Panc1 (cell line): ENCODE results near the gene ABCF2. TPM values are rescaled to one million over a fixed set of nuclear protein-coding genes. Genes with fewer than 3 reads are reported as not detected.

Experiments used
- ATAC-seq: fragments of 200-7000 bp; cut with Tn5 transposase; 2 replicates; pipeline ENCODE4 v1.9.1; 2020; ENCODE audit warnings: mild to moderate bottlenecking, moderate library complexity
- BruUV-seq: library from RNA; stranded (reverse); fragments of 400-500 nt; replicated peaks from 2 replicates; lab custom pipeline; 2021; lab: Mats Ljungman, UMichigan
- CTCF ChIA-PET: fragments of 300-600 bp; sonication (Branson Sonifier 250); formaldehyde crosslinking; loops from one replicate; lab custom pipeline; 2022; ENCODE audit warnings: antibody characterized with exemption; lab: Charles Lee
- POLR2A ChIA-PET: fragments of 300-600 bp; sonication (Branson Sonifier 250); formaldehyde crosslinking; loops from one replicate; lab custom pipeline; 2022; ENCODE audit warnings: antibody characterized with exemption; lab: Charles Lee
- DNase-seq: peaks from one replicate; pipeline ENCODE4 v3.0.0-alpha.2; 2010; ENCODE audit warnings: low read depth, low spot score
- H3K27ac ChIP-seq: 2 replicates; pipeline ENCODE4 v1.5.1; 2011; ENCODE audit warnings: mild to moderate bottlenecking, low read length, inconsistent platforms
- H3K27me3 ChIP-seq: fragments of 200-500 bp; sonication (Bioruptor generic); 2 replicates; pipeline ENCODE4 v1.6.0; 2014; ENCODE audit warnings: low read length, inconsistent platforms; ENCODE audit not compliant: control insufficient read depth, insufficient read depth
- H3K36me3 ChIP-seq: fragments of 200-500 bp; sonication (Bioruptor generic); 2 replicates; pipeline ENCODE4 v1.5.1; 2014; ENCODE audit warnings: inconsistent platforms, mild to moderate bottlenecking, low read length, moderate library complexity; ENCODE audit not compliant: control insufficient read depth, insufficient read depth
- H3K4me1 ChIP-seq: 2 replicates; pipeline ENCODE4 v1.5.1; 2011; ENCODE audit warnings: inconsistent platforms, mild to moderate bottlenecking, low read length, moderate library complexity; ENCODE audit not compliant: control insufficient read depth, insufficient read depth
- H3K4me3 ChIP-seq, 2 experiments: 2 replicates each; pipeline ENCODE4 v1.5.1; 2011 to 2012; ENCODE audit warnings: low read depth in 2 of 2, low read length in 2 of 2, mild to moderate bottlenecking in 2 of 2, inconsistent platforms in 1 of 2, moderate library complexity in 1 of 2
- H3K9me3 ChIP-seq: fragments of 200-500 bp; sonication (Bioruptor generic); 2 replicates; pipeline ENCODE4 v1.5.1; 2014; ENCODE audit warnings: low read depth, mild to moderate bottlenecking, inconsistent platforms, low read length, moderate library complexity; ENCODE audit not compliant: control insufficient read depth, insufficient read depth
- POLR2AphosphoS5 ChIP-seq: IDR thresholded peaks from 2 replicates; pipeline ENCODE4 v1.6.1; 2012; ENCODE audit warnings: mild to moderate bottlenecking, low read depth, low read length, moderate library complexity
- SIN3A ChIP-seq: IDR thresholded peaks from 2 replicates; pipeline ENCODE4 v1.6.1; 2012; ENCODE audit warnings: low read depth, mild to moderate bottlenecking, low read length, moderate library complexity, borderline replicate concordance; ENCODE audit not compliant: insufficient read depth
- TCF7L2 ChIP-seq: IDR thresholded peaks from 2 replicates; pipeline ENCODE4 v1.6.1; 2011; ENCODE audit warnings: mild to moderate bottlenecking, low read depth, low read length, inconsistent platforms
- in situ Hi-C: cut with HindIII; loops from 2 replicates; pipeline ENCODE4 v1.10.0; 2016; ENCODE audit warnings: low sequenced_read_pairs, low pct_unique_long_range_greater_than_20kb
- intact Hi-C: fragments of 100-400 bp; cut with micrococcal nuclease; formaldehyde crosslinking; loops from one replicate; pipeline ENCODE4 v1.10.0; 2022; ENCODE audit not compliant: unreplicated experiment
- total RNA-seq: library from RNA; stranded (reverse); gene quantifications from one replicate; pipeline ENCODE4 v1.2.1, GENCODE V29; 2021; ENCODE audit not compliant: unreplicated experiment
- TF ChIP-seq, protein P1 (sequence below): fragments of 450-650 bp; IDR thresholded peaks from 2 replicates; pipeline ENCODE4 v1.5.1; 2017; ENCODE audit warnings: mild to moderate bottlenecking
- TF ChIP-seq, protein P2 (sequence below), 2 experiments: IDR thresholded peaks; 2 replicates each; pipeline ENCODE4 v1.6.1; 2011 to 2012; ENCODE audit warnings: low read depth in 2 of 2, control low read depth in 1 of 2, low read length in 1 of 2, mild to moderate bottlenecking in 1 of 2, moderate library complexity in 1 of 2; ENCODE audit not compliant: insufficient read depth in 1 of 2

Gene ABCF2
- total RNA-seq, 1 experiment from 2014 or later = 64.4 TPM

DNA sequence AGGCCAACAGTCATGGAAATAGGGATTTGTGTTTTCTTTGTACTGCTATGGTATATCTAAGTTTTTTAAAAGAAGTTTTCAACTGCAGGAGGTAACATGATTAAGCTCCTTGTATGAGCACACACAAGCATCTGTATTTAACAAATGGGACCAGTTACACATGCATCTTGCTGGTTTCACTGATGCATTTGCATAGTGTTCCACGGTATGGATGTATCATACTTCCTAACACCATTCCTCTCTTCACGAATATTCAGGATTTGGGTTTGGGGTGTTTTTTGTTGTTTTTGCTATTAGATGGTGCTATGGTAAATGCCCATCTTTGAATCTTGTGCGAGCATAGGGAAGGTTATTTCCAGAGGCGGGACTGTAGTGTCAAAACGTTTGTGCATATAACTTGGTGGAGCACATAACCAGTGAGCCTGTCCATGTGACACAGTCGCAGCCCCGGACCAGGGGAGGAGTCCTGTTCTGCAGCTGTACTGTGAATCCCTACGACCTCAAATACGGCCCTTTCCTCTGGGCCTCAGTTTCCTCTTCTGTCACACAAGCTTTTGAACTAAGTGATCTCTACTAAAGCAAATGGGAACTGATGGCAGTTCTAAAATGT lies 18.6 kb downstream of the ABCF2 start:
- ChIA-PET POLR2A (no interaction called here), CTCF (no interaction called here)
- ATAC-seq (no peak), DNase-seq (no peak)
- no peak overlapping the region for H3K4me3 ChIP-seq
- H3K36me3 ChIP-seq = 0 out of 2 replicates have a peak, but pooled peaks cover 4% of the 10 kb centered on the region
- H3K27ac ChIP-seq = no peak overlapping the region
- intact Hi-C loops = no loop called here
- H3K4me1 ChIP-seq = no peaks in the 10 kb centered on the region
- no peaks in the 10 kb centered on the region for H3K27me3 ChIP-seq
- no peaks in the 10 kb centered on the region for H3K9me3 ChIP-seq
- TF ChIP-seq, protein P1, sequence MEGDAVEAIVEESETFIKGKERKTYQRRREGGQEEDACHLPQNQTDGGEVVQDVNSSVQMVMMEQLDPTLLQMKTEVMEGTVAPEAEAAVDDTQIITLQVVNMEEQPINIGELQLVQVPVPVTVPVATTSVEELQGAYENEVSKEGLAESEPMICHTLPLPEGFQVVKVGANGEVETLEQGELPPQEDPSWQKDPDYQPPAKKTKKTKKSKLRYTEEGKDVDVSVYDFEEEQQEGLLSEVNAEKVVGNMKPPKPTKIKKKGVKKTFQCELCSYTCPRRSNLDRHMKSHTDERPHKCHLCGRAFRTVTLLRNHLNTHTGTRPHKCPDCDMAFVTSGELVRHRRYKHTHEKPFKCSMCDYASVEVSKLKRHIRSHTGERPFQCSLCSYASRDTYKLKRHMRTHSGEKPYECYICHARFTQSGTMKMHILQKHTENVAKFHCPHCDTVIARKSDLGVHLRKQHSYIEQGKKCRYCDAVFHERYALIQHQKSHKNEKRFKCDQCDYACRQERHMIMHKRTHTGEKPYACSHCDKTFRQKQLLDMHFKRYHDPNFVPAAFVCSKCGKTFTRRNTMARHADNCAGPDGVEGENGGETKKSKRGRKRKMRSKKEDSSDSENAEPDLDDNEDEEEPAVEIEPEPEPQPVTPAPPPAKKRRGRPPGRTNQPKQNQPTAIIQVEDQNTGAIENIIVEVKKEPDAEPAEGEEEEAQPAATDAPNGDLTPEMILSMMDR = no peak
- TF ChIP-seq, protein P2, sequence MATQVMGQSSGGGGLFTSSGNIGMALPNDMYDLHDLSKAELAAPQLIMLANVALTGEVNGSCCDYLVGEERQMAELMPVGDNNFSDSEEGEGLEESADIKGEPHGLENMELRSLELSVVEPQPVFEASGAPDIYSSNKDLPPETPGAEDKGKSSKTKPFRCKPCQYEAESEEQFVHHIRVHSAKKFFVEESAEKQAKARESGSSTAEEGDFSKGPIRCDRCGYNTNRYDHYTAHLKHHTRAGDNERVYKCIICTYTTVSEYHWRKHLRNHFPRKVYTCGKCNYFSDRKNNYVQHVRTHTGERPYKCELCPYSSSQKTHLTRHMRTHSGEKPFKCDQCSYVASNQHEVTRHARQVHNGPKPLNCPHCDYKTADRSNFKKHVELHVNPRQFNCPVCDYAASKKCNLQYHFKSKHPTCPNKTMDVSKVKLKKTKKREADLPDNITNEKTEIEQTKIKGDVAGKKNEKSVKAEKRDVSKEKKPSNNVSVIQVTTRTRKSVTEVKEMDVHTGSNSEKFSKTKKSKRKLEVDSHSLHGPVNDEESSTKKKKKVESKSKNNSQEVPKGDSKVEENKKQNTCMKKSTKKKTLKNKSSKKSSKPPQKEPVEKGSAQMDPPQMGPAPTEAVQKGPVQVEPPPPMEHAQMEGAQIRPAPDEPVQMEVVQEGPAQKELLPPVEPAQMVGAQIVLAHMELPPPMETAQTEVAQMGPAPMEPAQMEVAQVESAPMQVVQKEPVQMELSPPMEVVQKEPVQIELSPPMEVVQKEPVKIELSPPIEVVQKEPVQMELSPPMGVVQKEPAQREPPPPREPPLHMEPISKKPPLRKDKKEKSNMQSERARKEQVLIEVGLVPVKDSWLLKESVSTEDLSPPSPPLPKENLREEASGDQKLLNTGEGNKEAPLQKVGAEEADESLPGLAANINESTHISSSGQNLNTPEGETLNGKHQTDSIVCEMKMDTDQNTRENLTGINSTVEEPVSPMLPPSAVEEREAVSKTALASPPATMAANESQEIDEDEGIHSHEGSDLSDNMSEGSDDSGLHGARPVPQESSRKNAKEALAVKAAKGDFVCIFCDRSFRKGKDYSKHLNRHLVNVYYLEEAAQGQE (IDR thresholded peaks at IDR 0.05; ENCODE audit: insufficient read depth in 1 of 2, low read depth in 2 of 2, low read length in 1 of 2) = no peak
- TF ChIP-seq TCF7L2 = no peak
- no peak for TF ChIP-seq POLR2AphosphoS5
- TF ChIP-seq SIN3A = no peak
- in situ Hi-C loops = loop anchor here (5.0 kb wide), 1 partner anchor 41 kb away; the partner anchor contains the start of gene GBX1
- no TSS peak for BruUV-seq

DNA sequence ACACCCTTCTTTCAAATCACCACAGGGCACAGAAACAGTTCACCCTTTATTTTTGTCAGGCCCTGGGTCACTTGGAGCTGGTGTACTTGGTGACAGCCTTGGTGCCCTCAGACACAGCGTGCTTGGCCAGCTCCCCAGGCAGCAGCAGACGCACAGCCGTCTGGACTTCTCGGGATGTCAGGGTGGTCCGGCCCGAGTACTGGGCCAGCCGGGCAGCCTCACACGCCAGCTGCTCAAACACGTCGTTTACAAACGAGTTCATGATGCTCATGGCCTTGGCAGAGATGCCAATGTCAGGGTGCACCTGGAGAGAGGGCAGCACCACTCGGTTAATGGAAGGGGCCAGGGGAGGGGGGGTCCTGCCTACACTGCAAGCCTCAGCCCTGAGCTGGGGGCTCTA lies 19.2 kb downstream of the ABCF2 start:
- ChIA-PET POLR2A (no interaction called here), CTCF (no interaction called here)
- Histone ChIP-seq H3K36me3 (no peaks in the 10 kb centered on the region), H3K4me3 (no peak overlapping the region), H3K27ac (no peak overlapping the region), H3K9me3 (no peaks in the 10 kb centered on the region), H3K4me1 (no peaks in the 10 kb centered on the region), H3K27me3 (no peaks in the 10 kb centered on the region)
- ATAC-seq (no peak), DNase-seq (no peak)
- no TSS peak for BruUV-seq
- intact Hi-C loops = no loop called here
- TF ChIP-seq, protein P1 = no peak
- TF ChIP-seq, protein P2 (IDR thresholded peaks at IDR 0.05; ENCODE audit: insufficient read depth in 1 of 2, low read depth in 2 of 2, low read length in 1 of 2) = no peak
- in situ Hi-C loops = loop anchor here (5.0 kb wide), 1 partner anchor 41 kb away; the partner anchor contains the start of gene GBX1
